ENCODE data around the gene ASIC4. TPM values are rescaled to one million over a fixed set of nuclear protein-coding genes. Genes with fewer than 3 reads are reported as not detected.

ASIC4 gene
- total and polyA plus RNA-seq, 2 of the 8 experiments (the other 6 are each of a cell fraction or from before 2014, with no cell fraction given) = 0.12 to 0.22 TPM

- TF ChIP-seq JUN (IDR thresholded peaks at IDR 0.05; ENCODE audit: low read depth, low read length) (no peak), KDM1A (IDR thresholded peaks at IDR 0.05; ENCODE audit: borderline replicate concordance, low read length) (no peak), HDAC2 (IDR thresholded peaks at IDR 0.05; ENCODE audit: borderline replicate concordance in 1 of 2, low read depth in 2 of 2, low read length in 2 of 2) (no peak)
Measured at GRCh38 chr2:219516888-219517287, 2.6 kb downstream of the ASIC4 start (continued).
